Keratinocyte (primary cell): ENCODE measurements around the gene ZNF223. TPM values are rescaled to one million over a fixed set of nuclear protein-coding genes. Genes with fewer than 3 reads are reported as not detected.

ENCODE experiments used
- DNase-seq: peaks from one replicate; pipeline ENCODE4 v3.0.0-alpha.2; 2011; ENCODE audit warnings: low read depth, missing footprints, low spot score
- FAIRE-seq: peaks from 2 replicates; lab custom pipeline; 2011; peaks lifted over from hg19 to GRCh38; lab: Jason Lieb, UNC
- H2AFZ ChIP-seq: 2 replicates; pipeline ENCODE4 v1.6.0; 2012; ENCODE audit warnings: low read length, control low read depth, inconsistent platforms; ENCODE audit not compliant: control insufficient read depth
- H3K27ac ChIP-seq: 2 replicates; pipeline ENCODE4 v1.5.1; 2011; ENCODE audit warnings: low read length; ENCODE audit not compliant: control insufficient read depth, insufficient read depth
- H3K27me3 ChIP-seq: 3 replicates; pipeline ENCODE4 v1.6.0; 2011; ENCODE audit warnings: low read length; ENCODE audit not compliant: control insufficient read depth, insufficient read depth; ENCODE audit errors: extremely low read depth
- H3K36me3 ChIP-seq, 2 experiments: 2 replicates in 1 of 2; 3 replicates in 1 of 2; pipeline ENCODE4 v1.5.1; 2011; ENCODE audit warnings: low read length in 2 of 2, mild to moderate bottlenecking in 1 of 2; ENCODE audit not compliant: control insufficient read depth in 2 of 2, insufficient read depth in 2 of 2; ENCODE audit errors: extremely low read depth in 1 of 2
- H3K4me1 ChIP-seq: 3 replicates; pipeline ENCODE4 v1.5.1; 2011; ENCODE audit warnings: low read length; ENCODE audit not compliant: control insufficient read depth, insufficient read depth; ENCODE audit errors: extremely low read depth
- H3K4me2 ChIP-seq: 3 replicates; pipeline ENCODE4 v1.6.0; 2011; ENCODE audit warnings: low read depth, low read length; ENCODE audit not compliant: control insufficient read depth, insufficient read depth; ENCODE audit errors: extremely low read depth
- H3K4me3 ChIP-seq, 3 experiments: fragments of 200-600 bp in 1 of 3; sonication (generic) in 1 of 3; 2 replicates in 2 of 3; 3 replicates in 1 of 3; pipeline ENCODE4 v1.5.1; 2011 to 2016; ENCODE audit warnings: low read length in 3 of 3, mild to moderate bottlenecking in 3 of 3, control low read depth in 2 of 3, inconsistent platforms in 1 of 3, low read depth in 1 of 3, mixed read lengths in 1 of 3, mixed run types in 1 of 3, moderate library complexity in 1 of 3; ENCODE audit not compliant: control insufficient read depth in 2 of 3, insufficient read depth in 2 of 3; ENCODE audit errors: extremely low read depth in 1 of 3
- H3K79me2 ChIP-seq: 2 replicates; pipeline ENCODE4 v1.6.0; 2012; ENCODE audit warnings: low read length; ENCODE audit not compliant: control insufficient read depth, insufficient read depth
- H3K9ac ChIP-seq: 3 replicates; pipeline ENCODE4 v1.6.0; 2011; ENCODE audit warnings: low read length; ENCODE audit not compliant: control insufficient read depth, insufficient read depth; ENCODE audit errors: extremely low read depth
- H3K9me1 ChIP-seq: 3 replicates; pipeline ENCODE4 v1.6.0; 2011; ENCODE audit warnings: low read length; ENCODE audit not compliant: control insufficient read depth, insufficient read depth; ENCODE audit errors: extremely low read depth
- H3K9me3 ChIP-seq: 2 replicates; pipeline ENCODE4 v1.5.1; 2012; ENCODE audit warnings: low read depth, low read length; ENCODE audit not compliant: control insufficient read depth
- H4K20me1 ChIP-seq: 3 replicates; pipeline ENCODE4 v1.6.0; 2011; ENCODE audit warnings: low read length; ENCODE audit not compliant: control insufficient read depth, insufficient read depth; ENCODE audit errors: extremely low read depth
- CTCF ChIP-seq, 3 experiments: IDR thresholded peaks in 1 of 3; conservative IDR thresholded peaks in 1 of 3; optimal IDR thresholded peaks in 1 of 3; 2 replicates in 2 of 3; 3 replicates in 1 of 3; pipeline versions ENCODE3 to v1.5.1; 2011; ENCODE audit warnings: low read length in 3 of 3, mild to moderate bottlenecking in 3 of 3, moderate library complexity in 2 of 3, control low read depth in 1 of 3, inconsistent platforms in 1 of 3; ENCODE audit not compliant: insufficient read depth in 2 of 3; ENCODE audit errors: extremely low read depth in 1 of 3
- EZH2 ChIP-seq: IDR thresholded peaks from one replicate; pipeline ENCODE4 v1.6.1; 2012; ENCODE audit warnings: inconsistent platforms, mild to moderate bottlenecking, low read length, moderate library complexity
- dilution Hi-C: fragments of 300-500 bp; cut with MboI; formaldehyde crosslinking; loops from one replicate; pipeline ENCODE4 v1.7.0; 2020; ENCODE audit warnings: low sequenced_read_pairs; ENCODE audit not compliant: extremely low pct_ligation_motif_present
- polyA plus RNA-seq, 5 experiments: library from polyadenylated mRNA; depleted of rRNA in 3 of 5; stranded (reverse) in 3 of 5; stranded (forward) in 1 of 5; unstranded in 1 of 5; fragments of >200 nt; gene quantifications; 1 replicate in 1 of 5; 2 replicates in 3 of 5; 3 replicates in 1 of 5; pipeline versions ENCODE4 v1.2.1 to v1.2.3, GENCODE V29; 2011 to 2012; ENCODE audit warnings: missing spikeins in 2 of 5, low read depth in 1 of 5, low replicate concordance in 1 of 5

ZNF223 gene
- polyA plus RNA-seq, 1 donor (not counting 4 experiments of a cell fraction or from before 2014, with no cell fraction given) = 4.2 TPM

DNA sequence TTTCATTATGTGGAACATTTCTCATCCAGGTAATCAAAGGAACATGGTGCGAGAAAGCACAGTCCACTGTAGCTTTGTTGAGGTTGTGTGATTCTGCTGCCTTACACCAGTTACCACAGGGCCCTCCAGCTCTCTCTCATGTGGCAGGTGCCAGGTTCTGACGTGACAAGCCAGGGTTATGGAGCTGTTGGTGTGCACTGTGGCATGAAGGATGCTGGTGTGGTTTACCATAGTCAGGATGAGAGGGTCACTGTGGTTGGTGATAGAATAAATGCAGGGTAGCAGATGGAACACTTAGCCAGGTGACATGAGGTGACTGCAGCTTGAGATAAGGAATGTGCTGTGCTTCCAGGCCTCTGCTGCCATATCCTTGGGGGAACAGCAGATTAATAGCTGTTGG, 7.4 kb downstream of the ZNF223 start:
- no peak overlapping the region for H2AFZ ChIP-seq
- H3K9me1 ChIP-seq = no peaks in the 10 kb centered on the region
- H3K79me2 ChIP-seq = no peaks in the 10 kb centered on the region
- DNase-seq (no peak), FAIRE-seq (no peak)
- dilution Hi-C loops = no loop called here
- H3K4me1 ChIP-seq = no peaks in the 10 kb centered on the region
- H3K4me3 ChIP-seq = no peak overlapping the region
- no peaks in the 10 kb centered on the region for H3K9me3 ChIP-seq
- no peak overlapping the region for H3K9ac ChIP-seq
- H3K27me3 ChIP-seq = no peaks in the 10 kb centered on the region
- H4K20me1 ChIP-seq = no peaks in the 10 kb centered on the region
- TF ChIP-seq EZH2 = no peak
- no peak for TF ChIP-seq CTCF (optimal IDR thresholded peaks at IDR 0.05 in 1 of 3, IDR thresholded peaks at IDR 0.05 in 1 of 3, conservative IDR thresholded peaks at IDR 0.05 in 1 of 3; ENCODE audit: extremely low read depth in 1 of 3, insufficient read depth in 2 of 3, low read length in 3 of 3)
- H3K36me3 ChIP-seq = peaks cover 6 to 10% of the 10 kb centered on the region in 2 experiments
- no peak overlapping the region for H3K27ac ChIP-seq
- H3K4me2 ChIP-seq = no peak overlapping the region

- DNase-seq (no peak), FAIRE-seq (no peak)
- H3K36me3 ChIP-seq = peaks cover 3 to 12% of the 10 kb centered on the region in 2 experiments
- no peaks in the 10 kb centered on the region for H3K79me2 ChIP-seq
- no peaks in the 10 kb centered on the region for H3K27me3 ChIP-seq
- no peak overlapping the region for H3K4me3 ChIP-seq
- H3K27ac ChIP-seq = no peak overlapping the region
- TF ChIP-seq CTCF (optimal IDR thresholded peaks at IDR 0.05 in 1 of 3, IDR thresholded peaks at IDR 0.05 in 1 of 3, conservative IDR thresholded peaks at IDR 0.05 in 1 of 3; ENCODE audit: extremely low read depth in 1 of 3, insufficient read depth in 2 of 3, low read length in 3 of 3) (no peak), EZH2 (no peak)
- no peak overlapping the region for H3K9ac ChIP-seq
- H3K4me1 ChIP-seq = no peaks in the 10 kb centered on the region
- dilution Hi-C loops = no loop called here
- no peak overlapping the region for H3K4me2 ChIP-seq
- H3K9me3 ChIP-seq = no peaks in the 10 kb centered on the region
- H3K9me1 ChIP-seq = no peaks in the 10 kb centered on the region
- H4K20me1 ChIP-seq = no peaks in the 10 kb centered on the region
- H2AFZ ChIP-seq = no peak overlapping the region
These were observed 9.2 kb downstream of the ZNF223 start for GRCh38 chr19:44061038-44061437.
